H1 (cell line): ENCODE measurements around the gene CLIC3. TPM values are rescaled to one million over a fixed set of nuclear protein-coding genes. Genes with fewer than 3 reads are reported as not detected.

Experiments used
- CTCF ChIA-PET: fragments of 300-600 bp; sonication (Branson Sonifier 250); formaldehyde crosslinking; loops from one replicate; lab custom pipeline; 2021; ENCODE audit not compliant: partially characterized antibody; lab: Charles Lee
- POLR2A ChIA-PET: fragments of 300-600 bp; sonication (Branson Sonifier 250); formaldehyde crosslinking; loops from one replicate; lab custom pipeline; 2021; ENCODE audit warnings: inconsistent platforms; ENCODE audit not compliant: partially characterized antibody; lab: Charles Lee
- DNase-seq, 2 experiments: peaks; one replicate each; pipeline versions ENCODE4 v3.0.0 to v3.0.0-alpha.2; 2010 to 2022; ENCODE audit warnings: low spot score in 2 of 2, low read depth in 1 of 2, mixed read lengths in 1 of 2
- FAIRE-seq: peaks from 2 replicates; lab custom pipeline; 2011; peaks lifted over from hg19 to GRCh38; lab: Jason Lieb, UNC
- H2AFZ ChIP-seq: 2 replicates; pipeline ENCODE4 v1.8.1; 2012; ENCODE audit warnings: low read length, inconsistent platforms
- H2AK5ac ChIP-seq: 2 replicates; pipeline ENCODE4 v1.6.1; 2013; ENCODE audit warnings: low read depth, low read length
- H2BK120ac ChIP-seq: replicated peaks from 2 replicates; pipeline ENCODE3; 2013; ENCODE audit warnings: low read depth, low read length, inconsistent platforms
- H2BK12ac ChIP-seq: 2 replicates; pipeline ENCODE4 v1.6.1; 2013; ENCODE audit warnings: low read depth, low read length
- H2BK15ac ChIP-seq: 2 replicates; pipeline ENCODE4 v1.6.1; 2013; ENCODE audit warnings: low read length
- H2BK20ac ChIP-seq: 2 replicates; pipeline ENCODE4 v1.6.1; 2013; ENCODE audit warnings: low read length
- H2BK5ac ChIP-seq: 2 replicates; pipeline ENCODE4 v1.6.1; 2013; ENCODE audit warnings: low read depth, low read length
- H3K14ac ChIP-seq: 2 replicates; pipeline ENCODE4 v1.6.1; 2013; ENCODE audit warnings: inconsistent platforms; ENCODE audit not compliant: insufficient read length
- H3K18ac ChIP-seq: 2 replicates; pipeline ENCODE4 v1.6.1; 2013; ENCODE audit warnings: low read length; ENCODE audit errors: extremely low read depth
- H3K23ac ChIP-seq: 2 replicates; pipeline ENCODE4 v1.6.1; 2013; ENCODE audit warnings: inconsistent platforms; ENCODE audit not compliant: insufficient read length
- H3K23me2 ChIP-seq: 2 replicates; pipeline ENCODE4 v1.6.1; 2013; ENCODE audit warnings: low read depth, low read length
- H3K27ac ChIP-seq: 2 replicates; pipeline ENCODE4 v1.6.1; 2011; ENCODE audit warnings: low read depth, low read length, inconsistent platforms
- H3K27me3 ChIP-seq, 4 experiments: replicated peaks in 1 of 4; 1 replicate in 1 of 4; 2 replicates in 3 of 4; pipeline versions ENCODE4 v1.6.1 to v1.8.1; 2011 to 2013; ENCODE audit warnings: low read length in 3 of 4, mild to moderate bottlenecking in 3 of 4, inconsistent platforms in 2 of 4, mixed read lengths in 2 of 4, moderate library complexity in 1 of 4; ENCODE audit not compliant: control insufficient read depth in 3 of 4, insufficient read depth in 3 of 4; ENCODE audit errors: extremely low read depth in 1 of 4
- H3K36me3 ChIP-seq, 4 experiments: 2 replicates each; pipeline versions ENCODE4 v1.6.1 to v1.8.1; 2011 to 2013; ENCODE audit warnings: mild to moderate bottlenecking in 4 of 4, low read length in 3 of 4, moderate library complexity in 2 of 4, control low read depth in 1 of 4, inconsistent platforms in 1 of 4; ENCODE audit not compliant: insufficient read depth in 4 of 4, control insufficient read depth in 2 of 4
- H3K4ac ChIP-seq: replicated peaks from 2 replicates; pipeline ENCODE3; 2013; ENCODE audit warnings: low read length, low read depth, mixed read lengths, inconsistent platforms; ENCODE audit not compliant: insufficient read length
- H3K4me1 ChIP-seq, 4 experiments: replicated peaks in 1 of 4; 1 replicate in 1 of 4; 2 replicates in 3 of 4; pipeline versions ENCODE4 v1.6.1 to v1.8.1; 2011 to 2013; ENCODE audit warnings: low read length in 3 of 4, inconsistent platforms in 2 of 4, mixed read lengths in 1 of 4; ENCODE audit not compliant: insufficient read depth in 4 of 4, control insufficient read depth in 3 of 4
- H3K4me2 ChIP-seq, 2 experiments: 2 replicates each; pipeline versions ENCODE4 v1.6.1 to v1.8.1; 2011 to 2013; ENCODE audit warnings: low read depth in 2 of 2, low read length in 2 of 2, control low read depth in 1 of 2, inconsistent platforms in 1 of 2, mild to moderate bottlenecking in 1 of 2; ENCODE audit not compliant: insufficient read depth in 1 of 2
- H3K4me3 ChIP-seq, 4 experiments: fragments of 200-600, 300-600 bp in 1 of 4; sonication (generic), shearing (Covaris generic), sonication (Bioruptor Twin) in 1 of 4; 2 replicates each; pipeline versions ENCODE4 v1.5.1 to v1.8.1; 2011 to 2016; ENCODE audit warnings: low read length in 4 of 4, low read depth in 3 of 4, control low read depth in 2 of 4, inconsistent platforms in 2 of 4, mild to moderate bottlenecking in 2 of 4, mixed read lengths in 1 of 4, moderate library complexity in 1 of 4; ENCODE audit not compliant: insufficient read depth in 2 of 4; ENCODE audit errors: extremely low read depth in 1 of 4
- H3K56ac ChIP-seq: replicated peaks from 2 replicates; pipeline ENCODE3; 2013; ENCODE audit warnings: low read depth, mild to moderate bottlenecking, mixed read lengths, low read length, inconsistent platforms; ENCODE audit not compliant: insufficient read length
- H3K79me1 ChIP-seq: 2 replicates; pipeline ENCODE4 v1.6.1; 2013; ENCODE audit warnings: low read depth, low read length, control low read depth
- H3K79me2 ChIP-seq, 2 experiments: 2 replicates each; pipeline versions ENCODE4 v1.6.1 to v1.8.1; 2012 to 2013; ENCODE audit warnings: low read length in 2 of 2, mild to moderate bottlenecking in 2 of 2, inconsistent platforms in 1 of 2; ENCODE audit not compliant: insufficient read depth in 2 of 2, control insufficient read depth in 1 of 2
- H3K9ac ChIP-seq, 4 experiments: replicated peaks in 1 of 4; 1 replicate in 1 of 4; 2 replicates in 3 of 4; pipeline versions ENCODE4 v1.6.1 to v1.8.1; 2011 to 2013; ENCODE audit warnings: low read depth in 3 of 4, low read length in 3 of 4, control low read depth in 2 of 4, mild to moderate bottlenecking in 2 of 4, moderate library complexity in 2 of 4, inconsistent platforms in 1 of 4; ENCODE audit errors: extremely low read depth in 1 of 4
- H3K9me3 ChIP-seq, 2 experiments: 2 replicates each; pipeline versions ENCODE4 v1.6.1 to v1.8.1; 2012 to 2013; ENCODE audit warnings: mild to moderate bottlenecking in 2 of 2, moderate library complexity in 2 of 2, control low read depth in 1 of 2, inconsistent platforms in 1 of 2, low read depth in 1 of 2, low read length in 1 of 2, mixed read lengths in 1 of 2; ENCODE audit not compliant: insufficient read depth in 2 of 2
- H4K20me1 ChIP-seq, 2 experiments: replicated peaks in 1 of 2; 2 replicates each; pipeline versions ENCODE3 to v1.8.1; 2011 to 2013; ENCODE audit warnings: inconsistent platforms in 2 of 2, low read length in 2 of 2, mild to moderate bottlenecking in 1 of 2; ENCODE audit not compliant: insufficient read depth in 2 of 2, control insufficient read depth in 1 of 2
- H4K5ac ChIP-seq: 2 replicates; pipeline ENCODE4 v1.6.1; 2013; ENCODE audit warnings: low read length, low read depth, mixed read lengths, inconsistent platforms; ENCODE audit not compliant: insufficient read length
- H4K8ac ChIP-seq: 2 replicates; pipeline ENCODE4 v1.8.0; 2013; ENCODE audit warnings: mild to moderate bottlenecking, moderate library complexity, low read length, inconsistent platforms; ENCODE audit not compliant: insufficient read depth; ENCODE audit errors: extremely low read depth
- H4K91ac ChIP-seq: replicated peaks from 2 replicates; pipeline ENCODE3; 2013; ENCODE audit warnings: low read length, mixed read lengths, inconsistent platforms; ENCODE audit not compliant: insufficient read length
- KDM5A ChIP-seq: fragments of 200-600 bp; IDR thresholded peaks from 2 replicates; pipeline ENCODE4 v1.7.1; 2012; ENCODE audit warnings: mild to moderate bottlenecking, low read length, inconsistent platforms, mixed read lengths
- WGBS, 2 experiments: shearing (Covaris generic) in 1 of 2; methylation state at CpG; one replicate each; pipeline versions ENCODE4 v1.1.6 to v1.1.7; 2013 to 2015; ENCODE audit warnings: low lambda C conversion rate in 2 of 2, mixed read lengths in 2 of 2, inconsistent platforms in 1 of 2, low coverage in 1 of 2, missing lambda C conversion rate in 1 of 2; ENCODE audit not compliant: insufficient replicate concordance in 2 of 2, insufficient coverage in 1 of 2, insufficient read length in 1 of 2; ENCODE audit errors: extremely low coverage in 1 of 2, missing lambda C conversion rate in 1 of 2; 5-methylcytosine and 5-hydroxymethylcytosine counted together
- polyA plus RNA-seq, 7 experiments: library from polyadenylated mRNA; depleted of rRNA in 3 of 7; stranded (reverse) in 5 of 7; unstranded in 2 of 7; fragments of >200 nt in 5 of 7; fragments of 200-250 nt in 2 of 7; gene quantifications; 1 replicate in 5 of 7; 2 replicates in 1 of 7; 4 replicates in 1 of 7; pipeline versions ENCODE4 v1.2.1 to v1.2.3, GENCODE V29; 2011 to 2013; ENCODE audit warnings: missing spikeins in 2 of 7, mixed read lengths in 2 of 7
- total RNA-seq: library from RNA; stranded (reverse); fragmentation: NEBNext Ultra II Directional; extraction: Animal tissue kit (Norgen Biotek cat#: 25700); gene quantifications from 2 replicates; pipeline ENCODE4 v1.2.1, GENCODE V29; 2021

The CLIC3 gene
- total and polyA plus RNA-seq, 2 of the 8 experiments (the other 6 are each of a cell fraction or from before 2014, with no cell fraction given): 0.12 TPM; not detected in 1

DNA sequence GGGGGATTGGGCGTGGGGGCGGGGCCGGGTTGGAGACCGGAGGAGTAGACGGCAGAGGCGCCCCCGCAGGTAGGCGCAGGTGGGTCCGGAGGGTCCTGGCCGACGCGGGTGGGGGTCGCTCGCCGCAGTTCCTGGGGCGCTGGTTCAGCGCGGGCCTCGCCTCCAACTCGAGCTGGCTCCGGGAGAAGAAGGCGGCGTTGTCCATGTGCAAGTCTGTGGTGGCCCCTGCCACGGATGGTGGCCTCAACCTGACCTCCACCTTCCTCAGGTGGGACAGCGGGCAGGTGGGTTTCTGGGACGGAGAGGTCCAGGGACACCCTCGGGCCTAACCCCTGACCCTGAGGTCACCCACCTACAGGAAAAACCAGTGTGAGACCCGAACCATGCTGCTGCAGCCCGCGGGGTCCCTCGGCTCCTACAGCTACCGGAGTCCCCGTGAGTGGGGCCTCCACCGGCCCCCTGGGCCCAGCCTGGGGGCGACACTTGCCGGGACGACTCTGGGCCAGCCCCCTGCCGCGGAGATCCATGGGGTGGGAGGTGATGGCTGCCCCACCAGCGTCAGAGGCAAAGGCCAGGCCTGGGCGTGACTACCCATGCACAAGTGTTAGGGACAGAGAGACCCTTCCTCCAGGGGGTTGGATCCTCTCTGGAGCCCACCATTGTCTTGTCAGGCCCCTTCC, 17.4 kb downstream of the CLIC3 start:
- H3K14ac ChIP-seq: no peak overlapping the region
- no peak overlapping the region for H2AK5ac ChIP-seq
- peak overlapping the region; percentile 2 for H4K91ac ChIP-seq
- no peak overlapping the region for H2BK5ac ChIP-seq
- H3K27me3 ChIP-seq: peaks cover 0 to 11% (median 8%) of the 10 kb centered on the region in 4 experiments; a peak in 4 of 7 replicates
- H2BK20ac ChIP-seq: no peak overlapping the region
- H3K56ac ChIP-seq: no peak overlapping the region
- no peak for FAIRE-seq
- 62% methylated on average over 23 of the region's 41 CpGs; no CpG with 5 or more reads in 1 of the 2 experiments for WGBS, 2 experiments
- peaks cover 10% of the 10 kb centered on the region; the same call in 1 of the 2 replicates for H3K23me2 ChIP-seq
- H3K9me3 ChIP-seq: no peaks in the 10 kb centered on the region
- H3K79me2 ChIP-seq: no peaks in the 10 kb centered on the region
- H3K36me3 ChIP-seq: no peaks in the 10 kb centered on the region
- POLR2A ChIA-PET: interaction anchor here (0.9 to 1.0 kb wide), 2 partner anchors 17 to 19 kb away, joined by 3 read pairs; partner anchors contain the start of gene CLIC3
- no peak overlapping the region for H2BK120ac ChIP-seq
- H3K23ac ChIP-seq: no peak overlapping the region
- CTCF ChIA-PET: interaction anchor here (0.6 to 5.6 kb wide), 9 partner anchors 10 to 136 kb away, joined by 3 to 41 read pairs (median 5); partner anchors contain the start of gene PAXX
- no peak overlapping the region for H3K27ac ChIP-seq
- peak overlapping the region; percentile 69 to 71 for H3K4me2 ChIP-seq
- H3K4ac ChIP-seq: no peak overlapping the region
- no peak for TF ChIP-seq KDM5A
- peak overlapping the region in 1 of 4 experiments; percentile 42; a peak in 1 of 8 replicates for H3K4me3 ChIP-seq
- peak overlapping the region; percentile 81; the same call in 1 of the 2 replicates for H4K8ac ChIP-seq
- peak overlapping the region; percentile 61; the same call in 1 of the 2 replicates for H2BK15ac ChIP-seq
- H3K18ac ChIP-seq: peak overlapping the region; percentile 19; the same call in 1 of the 2 replicates
- no peaks in the 10 kb centered on the region for H3K79me1 ChIP-seq
- H4K5ac ChIP-seq: no peak overlapping the region
- H3K9ac ChIP-seq: no peak overlapping the region
- peaks cover 0 to 3% of the 10 kb centered on the region in 2 experiments for H4K20me1 ChIP-seq
- peaks cover 0 to 12% (median 5%) of the 10 kb centered on the region in 4 experiments; a peak in 5 of 7 replicates for H3K4me1 ChIP-seq
- H2AFZ ChIP-seq: no peak overlapping the region
- DNase-seq: no peak
- no peak overlapping the region for H2BK12ac ChIP-seq
